ENCODE measurements around the gene RORB.

RORB gene

GRCh38 chr9:74630228-74630627, 133.1 kb downstream of the RORB start:
- Histone ChIP-seq H3K9me3 (replicated peaks in 1 of 2; ENCODE audit: control insufficient read depth in 2 of 2, insufficient read depth in 1 of 2, low read depth in 1 of 2, low read length in 2 of 2) (no peaks in the 10 kb centered on the region), H3K27ac (replicated peaks; ENCODE audit: low read length) (no peak overlapping the region), H3K4me1 (ENCODE audit: control insufficient read depth in 2 of 2, insufficient read depth in 1 of 2, low read depth in 1 of 2, low read length in 2 of 2) (no peaks in the 10 kb centered on the region), H2AFZ (ENCODE audit: low read length) (no peak overlapping the region), H2BK12ac (ENCODE audit: low read length) (no peak overlapping the region), H3K36me3 (replicated peaks in 1 of 2; ENCODE audit: control insufficient read depth in 2 of 2, insufficient read depth in 2 of 2, low read length in 2 of 2) (no peaks in the 10 kb centered on the region), H4K91ac (ENCODE audit: low read depth, low read length, poor library complexity) (no peak overlapping the region), H3K18ac (ENCODE audit: low read length) (no peak overlapping the region), H2BK15ac (ENCODE audit: low read length) (no peak overlapping the region), H3K79me1 (ENCODE audit: low read depth, low read length) (no peaks in the 10 kb centered on the region), H2BK5ac (ENCODE audit: low read length) (no peak overlapping the region), H3K23ac (ENCODE audit: low read depth, low read length, poor library complexity) (no peak overlapping the region), H3K14ac (ENCODE audit: low read length) (no peak overlapping the region), H3K4ac (ENCODE audit: low read length) (no peak overlapping the region), H3K27me3 (ENCODE audit: control insufficient read depth in 3 of 3, insufficient read depth in 3 of 3, low read depth in 1 of 3, low read length in 3 of 3) (no peaks in the 10 kb centered on the region), H3K4me3 (ENCODE audit: low read length in 2 of 2) (no peak overlapping the region), H3K4me2 (ENCODE audit: insufficient read depth, low read length, poor library complexity, severe bottlenecking) (no peak overlapping the region), H4K8ac (ENCODE audit: low read depth, low read length) (no peak overlapping the region), H2AK5ac (ENCODE audit: low read depth, low read length) (no peak overlapping the region), H3K9ac (ENCODE audit: low read depth, low read length, poor library complexity) (no peak overlapping the region), H2BK120ac (ENCODE audit: low read depth, low read length) (no peak overlapping the region)
- WGBS, 2 donors (ENCODE audit: extremely low coverage in 2 of 2, insufficient read length in 2 of 2, insufficient replicate concordance in 1 of 2) = no CpG with 5 or more reads among the region's 7 CpGs
- DNase-seq (ENCODE audit: low spot score) = no peak

GRCh38 chr9:74639112-74639511, 142.0 kb downstream of the RORB start:
- no peaks in the 10 kb centered on the region for H3K36me3 ChIP-seq (replicated peaks in 1 of 2; ENCODE audit: control insufficient read depth in 2 of 2, insufficient read depth in 2 of 2, low read length in 2 of 2)
- no peak overlapping the region for H3K18ac ChIP-seq (ENCODE audit: low read length)
- DNase-seq (ENCODE audit: low spot score) = no peak
- no peak overlapping the region for H2AK5ac ChIP-seq (ENCODE audit: low read depth, low read length)
- no peak overlapping the region for H4K8ac ChIP-seq (ENCODE audit: low read depth, low read length)
- peak overlapping the region; percentile 8 for H2AFZ ChIP-seq (ENCODE audit: low read length)
- H3K9me3 ChIP-seq (replicated peaks in 1 of 2; ENCODE audit: control insufficient read depth in 2 of 2, insufficient read depth in 1 of 2, low read depth in 1 of 2, low read length in 2 of 2) = no peaks in the 10 kb centered on the region
- H3K4me3 ChIP-seq (ENCODE audit: low read length in 2 of 2) = no peak overlapping the region
- no peak overlapping the region for H3K14ac ChIP-seq (ENCODE audit: low read length)
- H2BK120ac ChIP-seq (ENCODE audit: low read depth, low read length) = no peak overlapping the region
- no peaks in the 10 kb centered on the region for H3K27me3 ChIP-seq (ENCODE audit: control insufficient read depth in 3 of 3, insufficient read depth in 3 of 3, low read depth in 1 of 3, low read length in 3 of 3)
- H3K23ac ChIP-seq (ENCODE audit: low read depth, low read length, poor library complexity) = no peak overlapping the region
- H3K79me1 ChIP-seq (ENCODE audit: low read depth, low read length) = no peaks in the 10 kb centered on the region
- no peak overlapping the region for H2BK5ac ChIP-seq (ENCODE audit: low read length)
- peaks cover 0 to 3% of the 10 kb centered on the region in 2 donors for H3K4me1 ChIP-seq (ENCODE audit: control insufficient read depth in 2 of 2, insufficient read depth in 1 of 2, low read depth in 1 of 2, low read length in 2 of 2)
- WGBS, 2 donors (ENCODE audit: extremely low coverage in 2 of 2, insufficient read length in 2 of 2, insufficient replicate concordance in 1 of 2) = no CpG with 5 or more reads among the region's 1 CpG
- H3K4me2 ChIP-seq (ENCODE audit: insufficient read depth, low read length, poor library complexity, severe bottlenecking) = no peak overlapping the region
- H3K4ac ChIP-seq (ENCODE audit: low read length) = no peak overlapping the region
- H2BK15ac ChIP-seq (ENCODE audit: low read length) = no peak overlapping the region
- no peak overlapping the region for H3K27ac ChIP-seq (replicated peaks; ENCODE audit: low read length)
- H2BK12ac ChIP-seq (ENCODE audit: low read length) = no peak overlapping the region
- no peak overlapping the region for H4K91ac ChIP-seq (ENCODE audit: low read depth, low read length, poor library complexity)
- H3K9ac ChIP-seq (ENCODE audit: low read depth, low read length, poor library complexity) = no peak overlapping the region

GRCh38 chr9:74642376-74642775, 145.2 kb downstream of the RORB start:
- no peaks in the 10 kb centered on the region for H3K27me3 ChIP-seq (ENCODE audit: control insufficient read depth in 3 of 3, insufficient read depth in 3 of 3, low read depth in 1 of 3, low read length in 3 of 3)
- no peak overlapping the region for H4K8ac ChIP-seq (ENCODE audit: low read depth, low read length)
- no peak for DNase-seq (ENCODE audit: low spot score)
- no peaks in the 10 kb centered on the region for H3K36me3 ChIP-seq (replicated peaks in 1 of 2; ENCODE audit: control insufficient read depth in 2 of 2, insufficient read depth in 2 of 2, low read length in 2 of 2)
- H3K4ac ChIP-seq (ENCODE audit: low read length) = no peak overlapping the region
- H3K23ac ChIP-seq (ENCODE audit: low read depth, low read length, poor library complexity) = peak overlapping the region; percentile 45
- H2BK5ac ChIP-seq (ENCODE audit: low read length) = no peak overlapping the region
- H3K9me3 ChIP-seq (replicated peaks in 1 of 2; ENCODE audit: control insufficient read depth in 2 of 2, insufficient read depth in 1 of 2, low read depth in 1 of 2, low read length in 2 of 2) = no peaks in the 10 kb centered on the region
- H4K91ac ChIP-seq (ENCODE audit: low read depth, low read length, poor library complexity) = peak overlapping the region; percentile 20
- H2BK12ac ChIP-seq (ENCODE audit: low read length) = no peak overlapping the region
- H2BK15ac ChIP-seq (ENCODE audit: low read length) = no peak overlapping the region
- no peak overlapping the region for H3K27ac ChIP-seq (replicated peaks; ENCODE audit: low read length)
- peaks cover 0 to 3% of the 10 kb centered on the region in 2 donors for H3K4me1 ChIP-seq (ENCODE audit: control insufficient read depth in 2 of 2, insufficient read depth in 1 of 2, low read depth in 1 of 2, low read length in 2 of 2)
- H2BK120ac ChIP-seq (ENCODE audit: low read depth, low read length) = no peak overlapping the region
- H3K9ac ChIP-seq (ENCODE audit: low read depth, low read length, poor library complexity) = no peak overlapping the region
- H2AFZ ChIP-seq (ENCODE audit: low read length) = no peak overlapping the region
- peak overlapping the region; percentile 72 for H3K18ac ChIP-seq (ENCODE audit: low read length)
- no peak overlapping the region for H3K4me3 ChIP-seq (ENCODE audit: low read length in 2 of 2)
- no peak overlapping the region for H3K4me2 ChIP-seq (ENCODE audit: insufficient read depth, low read length, poor library complexity, severe bottlenecking)
- WGBS, 2 donors (ENCODE audit: extremely low coverage in 2 of 2, insufficient read length in 2 of 2, insufficient replicate concordance in 1 of 2) = no CpG with 5 or more reads among the region's 12 CpGs
- H2AK5ac ChIP-seq (ENCODE audit: low read depth, low read length) = no peak overlapping the region
- H3K79me1 ChIP-seq (ENCODE audit: low read depth, low read length) = no peaks in the 10 kb centered on the region
- no peak overlapping the region for H3K14ac ChIP-seq (ENCODE audit: low read length)

- H3K23ac ChIP-seq (ENCODE audit: low read depth, low read length, poor library complexity) = no peak overlapping the region
- whole genome bisulfite sequencing, 2 donors (ENCODE audit: extremely low coverage in 2 of 2, insufficient read length in 2 of 2, insufficient replicate concordance in 1 of 2) = no CpG with 5 or more reads among the region's 5 CpGs
Measured at GRCh38 chr9:74643303-74643923, 146.3 kb downstream of the RORB start.

More at GRCh38 chr9:74643303-74643923, 146.3 kb downstream of the RORB start:
- no peak overlapping the region for H3K4me2 ChIP-seq (ENCODE audit: insufficient read depth, low read length, poor library complexity, severe bottlenecking)
- H3K36me3 ChIP-seq (replicated peaks in 1 of 2; ENCODE audit: control insufficient read depth in 2 of 2, insufficient read depth in 2 of 2, low read length in 2 of 2) = no peaks in the 10 kb centered on the region
- H2BK5ac ChIP-seq (ENCODE audit: low read length) = no peak overlapping the region
- H2AK5ac ChIP-seq (ENCODE audit: low read depth, low read length) = no peak overlapping the region
- H3K4ac ChIP-seq (ENCODE audit: low read length) = no peak overlapping the region
- no peak overlapping the region for H2BK12ac ChIP-seq (ENCODE audit: low read length)
- H4K8ac ChIP-seq (ENCODE audit: low read depth, low read length) = no peak overlapping the region
- H3K4me1 ChIP-seq (ENCODE audit: control insufficient read depth in 2 of 2, insufficient read depth in 1 of 2, low read depth in 1 of 2, low read length in 2 of 2) = peaks cover 0 to 3% of the 10 kb centered on the region in 2 donors
- H4K91ac ChIP-seq (ENCODE audit: low read depth, low read length, poor library complexity) = no peak overlapping the region
- no peak overlapping the region for H3K18ac ChIP-seq (ENCODE audit: low read length)
- H3K9ac ChIP-seq (ENCODE audit: low read depth, low read length, poor library complexity) = no peak overlapping the region
- DNase-seq (ENCODE audit: low spot score) = no peak
- no peaks in the 10 kb centered on the region for H3K9me3 ChIP-seq (replicated peaks in 1 of 2; ENCODE audit: control insufficient read depth in 2 of 2, insufficient read depth in 1 of 2, low read depth in 1 of 2, low read length in 2 of 2)
- no peaks in the 10 kb centered on the region for H3K79me1 ChIP-seq (ENCODE audit: low read depth, low read length)
- H2AFZ ChIP-seq (ENCODE audit: low read length) = no peak overlapping the region
- H2BK120ac ChIP-seq (ENCODE audit: low read depth, low read length) = no peak overlapping the region
- H2BK15ac ChIP-seq (ENCODE audit: low read length) = no peak overlapping the region
- H3K4me3 ChIP-seq (ENCODE audit: low read length in 2 of 2) = no peak overlapping the region
- H3K14ac ChIP-seq (ENCODE audit: low read length) = no peak overlapping the region
- H3K27me3 ChIP-seq (ENCODE audit: control insufficient read depth in 3 of 3, insufficient read depth in 3 of 3, low read depth in 1 of 3, low read length in 3 of 3) = no peaks in the 10 kb centered on the region
- no peak overlapping the region for H3K27ac ChIP-seq (replicated peaks; ENCODE audit: low read length)
